Panc1 (cell line): ENCODE results near the gene DCP2. TPM values are rescaled to one million over a fixed set of nuclear protein-coding genes. Genes with fewer than 3 reads are reported as not detected.

Experiments
- ATAC-seq: fragments of 200-7000 bp; cut with Tn5 transposase; 2 replicates; pipeline ENCODE4 v1.9.1; 2020; ENCODE audit warnings: mild to moderate bottlenecking, moderate library complexity
- BruUV-seq: library from RNA; stranded (reverse); fragments of 400-500 nt; replicated peaks from 2 replicates; lab custom pipeline; 2021; lab: Mats Ljungman, UMichigan
- CTCF ChIA-PET: fragments of 300-600 bp; sonication (Branson Sonifier 250); formaldehyde crosslinking; loops from one replicate; lab custom pipeline; 2022; ENCODE audit warnings: antibody characterized with exemption; lab: Charles Lee
- POLR2A ChIA-PET: fragments of 300-600 bp; sonication (Branson Sonifier 250); formaldehyde crosslinking; loops from one replicate; lab custom pipeline; 2022; ENCODE audit warnings: antibody characterized with exemption; lab: Charles Lee
- DNase-seq: peaks from one replicate; pipeline ENCODE4 v3.0.0-alpha.2; 2010; ENCODE audit warnings: low read depth, low spot score
- H3K27ac ChIP-seq: 2 replicates; pipeline ENCODE4 v1.5.1; 2011; ENCODE audit warnings: mild to moderate bottlenecking, low read length, inconsistent platforms
- H3K27me3 ChIP-seq: fragments of 200-500 bp; sonication (Bioruptor generic); 2 replicates; pipeline ENCODE4 v1.6.0; 2014; ENCODE audit warnings: low read length, inconsistent platforms; ENCODE audit not compliant: control insufficient read depth, insufficient read depth
- H3K36me3 ChIP-seq: fragments of 200-500 bp; sonication (Bioruptor generic); 2 replicates; pipeline ENCODE4 v1.5.1; 2014; ENCODE audit warnings: inconsistent platforms, mild to moderate bottlenecking, low read length, moderate library complexity; ENCODE audit not compliant: control insufficient read depth, insufficient read depth
- H3K4me1 ChIP-seq: 2 replicates; pipeline ENCODE4 v1.5.1; 2011; ENCODE audit warnings: inconsistent platforms, mild to moderate bottlenecking, low read length, moderate library complexity; ENCODE audit not compliant: control insufficient read depth, insufficient read depth
- H3K4me3 ChIP-seq, 2 experiments: 2 replicates each; pipeline ENCODE4 v1.5.1; 2011 to 2012; ENCODE audit warnings: low read depth in 2 of 2, low read length in 2 of 2, mild to moderate bottlenecking in 2 of 2, inconsistent platforms in 1 of 2, moderate library complexity in 1 of 2
- H3K9me3 ChIP-seq: fragments of 200-500 bp; sonication (Bioruptor generic); 2 replicates; pipeline ENCODE4 v1.5.1; 2014; ENCODE audit warnings: low read depth, mild to moderate bottlenecking, inconsistent platforms, low read length, moderate library complexity; ENCODE audit not compliant: control insufficient read depth, insufficient read depth
- POLR2AphosphoS5 ChIP-seq: IDR thresholded peaks from 2 replicates; pipeline ENCODE4 v1.6.1; 2012; ENCODE audit warnings: mild to moderate bottlenecking, low read depth, low read length, moderate library complexity
- REST ChIP-seq, 2 experiments: IDR thresholded peaks; 2 replicates each; pipeline ENCODE4 v1.6.1; 2011 to 2012; ENCODE audit warnings: low read depth in 2 of 2, control low read depth in 1 of 2, low read length in 1 of 2, mild to moderate bottlenecking in 1 of 2, moderate library complexity in 1 of 2; ENCODE audit not compliant: insufficient read depth in 1 of 2
- SIN3A ChIP-seq: IDR thresholded peaks from 2 replicates; pipeline ENCODE4 v1.6.1; 2012; ENCODE audit warnings: low read depth, mild to moderate bottlenecking, low read length, moderate library complexity, borderline replicate concordance; ENCODE audit not compliant: insufficient read depth
- TCF7L2 ChIP-seq: IDR thresholded peaks from 2 replicates; pipeline ENCODE4 v1.6.1; 2011; ENCODE audit warnings: mild to moderate bottlenecking, low read depth, low read length, inconsistent platforms
- in situ Hi-C: cut with HindIII; loops from 2 replicates; pipeline ENCODE4 v1.10.0; 2016; ENCODE audit warnings: low sequenced_read_pairs, low pct_unique_long_range_greater_than_20kb
- intact Hi-C: fragments of 100-400 bp; cut with micrococcal nuclease; formaldehyde crosslinking; loops from one replicate; pipeline ENCODE4 v1.10.0; 2022; ENCODE audit not compliant: unreplicated experiment
- total RNA-seq: library from RNA; stranded (reverse); gene quantifications from one replicate; pipeline ENCODE4 v1.2.1, GENCODE V29; 2021; ENCODE audit not compliant: unreplicated experiment
- TF ChIP-seq, protein P1 (sequence below): fragments of 450-650 bp; IDR thresholded peaks from 2 replicates; pipeline ENCODE4 v1.5.1; 2017; ENCODE audit warnings: mild to moderate bottlenecking

DCP2 gene
- total RNA-seq, 1 experiment from 2014 or later, result 70.4 TPM

GRCh38 chr5:112948458-112948857 lies 28.1 kb upstream of the DCP2 start:
- intact Hi-C loops, result no loop called here
- Histone ChIP-seq H3K27me3 (no peaks in the 10 kb centered on the region), H3K4me3 (no peak overlapping the region), H3K36me3 (no peaks in the 10 kb centered on the region), H3K27ac (no peak overlapping the region), H3K9me3 (no peaks in the 10 kb centered on the region), H3K4me1 (no peaks in the 10 kb centered on the region)
- ChIA-PET POLR2A (no interaction called here), CTCF (no interaction called here)
- no peak for DNase-seq
- no peak for TF ChIP-seq SIN3A
- TF ChIP-seq, protein P1, sequence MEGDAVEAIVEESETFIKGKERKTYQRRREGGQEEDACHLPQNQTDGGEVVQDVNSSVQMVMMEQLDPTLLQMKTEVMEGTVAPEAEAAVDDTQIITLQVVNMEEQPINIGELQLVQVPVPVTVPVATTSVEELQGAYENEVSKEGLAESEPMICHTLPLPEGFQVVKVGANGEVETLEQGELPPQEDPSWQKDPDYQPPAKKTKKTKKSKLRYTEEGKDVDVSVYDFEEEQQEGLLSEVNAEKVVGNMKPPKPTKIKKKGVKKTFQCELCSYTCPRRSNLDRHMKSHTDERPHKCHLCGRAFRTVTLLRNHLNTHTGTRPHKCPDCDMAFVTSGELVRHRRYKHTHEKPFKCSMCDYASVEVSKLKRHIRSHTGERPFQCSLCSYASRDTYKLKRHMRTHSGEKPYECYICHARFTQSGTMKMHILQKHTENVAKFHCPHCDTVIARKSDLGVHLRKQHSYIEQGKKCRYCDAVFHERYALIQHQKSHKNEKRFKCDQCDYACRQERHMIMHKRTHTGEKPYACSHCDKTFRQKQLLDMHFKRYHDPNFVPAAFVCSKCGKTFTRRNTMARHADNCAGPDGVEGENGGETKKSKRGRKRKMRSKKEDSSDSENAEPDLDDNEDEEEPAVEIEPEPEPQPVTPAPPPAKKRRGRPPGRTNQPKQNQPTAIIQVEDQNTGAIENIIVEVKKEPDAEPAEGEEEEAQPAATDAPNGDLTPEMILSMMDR, result no peak
- TF ChIP-seq TCF7L2, result no peak
- no peak for TF ChIP-seq POLR2AphosphoS5
- no peak for TF ChIP-seq REST (IDR thresholded peaks at IDR 0.05; ENCODE audit: insufficient read depth in 1 of 2, low read depth in 2 of 2, low read length in 1 of 2)
- BruUV-seq, result no TSS peak
- ATAC-seq, result no peak
- in situ Hi-C loops, result no loop called here

DNA sequence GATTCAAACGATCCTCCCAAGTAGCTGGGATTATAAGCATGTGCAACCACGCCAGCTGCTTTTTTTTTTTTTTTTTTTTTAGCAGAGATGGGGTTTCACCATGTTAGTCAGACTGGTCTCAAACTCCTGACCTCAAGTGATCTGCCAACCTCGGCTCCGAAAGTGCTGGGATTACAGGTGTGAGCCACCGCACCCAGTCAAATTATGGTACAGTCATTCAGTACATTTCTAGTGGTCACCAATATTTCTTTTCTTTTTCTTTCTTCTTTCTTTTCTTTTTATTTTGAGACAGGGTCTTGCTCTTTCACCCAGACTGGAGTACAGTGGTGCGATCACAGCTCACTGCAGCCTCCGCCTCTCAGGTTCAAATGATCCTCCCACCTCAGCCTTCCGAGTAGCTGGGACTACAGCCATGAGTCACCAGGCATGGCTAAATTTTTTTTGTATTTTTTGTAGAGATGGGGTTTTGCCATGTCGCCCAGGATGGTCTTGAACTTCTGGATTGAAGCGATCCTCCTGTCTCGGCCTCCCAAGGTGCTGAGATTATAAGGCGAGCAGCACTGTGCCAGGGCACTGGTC lies 25.4 kb upstream of the DCP2 start:
- ATAC-seq, result no peak
- CTCF ChIA-PET, result no interaction called here
- intact Hi-C loops (no loop called here), in situ Hi-C loops (no loop called here)
- H3K9me3 ChIP-seq, result no peaks in the 10 kb centered on the region
- no peaks in the 10 kb centered on the region for H3K36me3 ChIP-seq
- H3K27ac ChIP-seq, result no peak overlapping the region
- H3K4me3 ChIP-seq, result no peak overlapping the region
- no peak for DNase-seq
- H3K4me1 ChIP-seq, result peaks cover 5% of the 10 kb centered on the region; the same call in 1 of the 2 replicates
- POLR2A ChIA-PET, result interaction anchor here (0.6 kb wide), 1 partner anchor 605 kb away, joined by 6 read pairs; no protein-coding TSS in a partner anchor
- no peak for TF ChIP-seq POLR2AphosphoS5
- no peak for TF ChIP-seq SIN3A
- no peak for TF ChIP-seq REST (IDR thresholded peaks at IDR 0.05; ENCODE audit: insufficient read depth in 1 of 2, low read depth in 2 of 2, low read length in 1 of 2)
- TF ChIP-seq, protein P1, result no peak
- TF ChIP-seq TCF7L2, result no peak
- no TSS peak for BruUV-seq
- H3K27me3 ChIP-seq, result no peaks in the 10 kb centered on the region
